ENCODE data around the gene APLF.

Gene APLF

DNA sequence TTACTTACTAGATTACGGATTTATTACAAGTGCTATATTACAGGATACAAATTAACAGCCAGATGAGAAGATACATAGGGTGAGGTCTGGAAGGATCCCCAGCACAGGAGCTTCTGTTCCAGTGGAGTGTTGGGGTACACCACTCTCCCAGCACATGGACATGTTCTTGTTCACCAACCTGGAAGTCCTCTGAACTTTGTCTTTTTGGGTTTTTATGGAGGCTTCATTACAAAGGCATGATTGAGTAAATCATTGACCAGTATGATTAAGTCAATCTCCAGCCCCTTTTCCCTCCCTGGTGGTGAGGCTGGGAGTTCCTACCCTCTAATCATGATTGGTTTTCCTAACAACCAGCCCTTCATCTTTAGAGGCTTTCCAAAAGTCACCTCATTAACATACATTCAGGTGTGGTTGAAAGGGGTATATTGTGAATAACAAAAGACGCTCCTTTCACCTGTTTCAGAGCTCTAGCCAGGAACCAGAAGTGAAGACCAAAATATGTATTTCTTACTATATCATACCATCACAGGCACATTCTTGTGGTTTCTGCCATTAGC, 38.3 kb downstream of the APLF start:
- Histone ChIP-seq H3K4me1 (ENCODE audit: insufficient read depth, poor library complexity, severe bottlenecking) (no peaks in the 10 kb centered on the region), H3K27ac (ENCODE audit: poor library complexity, severe bottlenecking) (no peak overlapping the region), H3K4me3 (ENCODE audit: severe bottlenecking) (no peak overlapping the region), H3K9me3 (ENCODE audit: severe bottlenecking) (no peaks in the 10 kb centered on the region), H3K36me3 (ENCODE audit: low read depth) (no peaks in the 10 kb centered on the region), H3K27me3 (ENCODE audit: insufficient read depth, poor library complexity, severe bottlenecking) (no peaks in the 10 kb centered on the region)
- TF ChIP-seq, protein P1, sequence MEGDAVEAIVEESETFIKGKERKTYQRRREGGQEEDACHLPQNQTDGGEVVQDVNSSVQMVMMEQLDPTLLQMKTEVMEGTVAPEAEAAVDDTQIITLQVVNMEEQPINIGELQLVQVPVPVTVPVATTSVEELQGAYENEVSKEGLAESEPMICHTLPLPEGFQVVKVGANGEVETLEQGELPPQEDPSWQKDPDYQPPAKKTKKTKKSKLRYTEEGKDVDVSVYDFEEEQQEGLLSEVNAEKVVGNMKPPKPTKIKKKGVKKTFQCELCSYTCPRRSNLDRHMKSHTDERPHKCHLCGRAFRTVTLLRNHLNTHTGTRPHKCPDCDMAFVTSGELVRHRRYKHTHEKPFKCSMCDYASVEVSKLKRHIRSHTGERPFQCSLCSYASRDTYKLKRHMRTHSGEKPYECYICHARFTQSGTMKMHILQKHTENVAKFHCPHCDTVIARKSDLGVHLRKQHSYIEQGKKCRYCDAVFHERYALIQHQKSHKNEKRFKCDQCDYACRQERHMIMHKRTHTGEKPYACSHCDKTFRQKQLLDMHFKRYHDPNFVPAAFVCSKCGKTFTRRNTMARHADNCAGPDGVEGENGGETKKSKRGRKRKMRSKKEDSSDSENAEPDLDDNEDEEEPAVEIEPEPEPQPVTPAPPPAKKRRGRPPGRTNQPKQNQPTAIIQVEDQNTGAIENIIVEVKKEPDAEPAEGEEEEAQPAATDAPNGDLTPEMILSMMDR (IDR thresholded peaks at IDR 0.05; ENCODE audit: poor library complexity, severe bottlenecking) = no peak
- no peak for ATAC-seq (ENCODE audit: low read depth)
- no peak for DNase-seq (ENCODE audit: low spot score)

DNA sequence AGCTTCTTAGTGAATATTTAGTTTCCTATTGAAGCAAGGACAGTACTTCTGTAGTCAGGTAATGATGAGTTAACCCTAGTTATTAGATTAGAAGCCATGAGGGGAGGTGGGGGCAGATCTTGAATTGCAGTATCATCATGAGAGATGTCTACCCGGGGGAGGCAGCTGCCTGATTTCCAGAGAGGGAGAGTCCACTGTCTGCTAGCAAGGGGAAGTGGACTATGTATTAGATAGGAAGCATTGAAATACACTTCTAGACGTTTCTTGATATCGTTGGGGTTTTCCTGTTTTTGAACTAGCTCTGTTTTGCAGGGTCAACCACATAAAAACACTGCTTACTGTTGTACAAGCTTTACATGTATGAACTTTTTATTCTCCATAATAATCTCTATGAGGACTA, 38.8 kb downstream of the APLF start:
- H3K27ac ChIP-seq (ENCODE audit: poor library complexity, severe bottlenecking) = no peak overlapping the region
- no peaks in the 10 kb centered on the region for H3K36me3 ChIP-seq (ENCODE audit: low read depth)
- H3K4me1 ChIP-seq (ENCODE audit: insufficient read depth, poor library complexity, severe bottlenecking) = no peaks in the 10 kb centered on the region
- TF ChIP-seq, protein P1 (IDR thresholded peaks at IDR 0.05; ENCODE audit: poor library complexity, severe bottlenecking) = no peak
- H3K4me3 ChIP-seq (ENCODE audit: severe bottlenecking) = no peak overlapping the region
- H3K9me3 ChIP-seq (ENCODE audit: severe bottlenecking) = no peaks in the 10 kb centered on the region
- H3K27me3 ChIP-seq (ENCODE audit: insufficient read depth, poor library complexity, severe bottlenecking) = no peaks in the 10 kb centered on the region
- ATAC-seq (ENCODE audit: low read depth) (no peak), DNase-seq (ENCODE audit: low spot score) (no peak)

DNA sequence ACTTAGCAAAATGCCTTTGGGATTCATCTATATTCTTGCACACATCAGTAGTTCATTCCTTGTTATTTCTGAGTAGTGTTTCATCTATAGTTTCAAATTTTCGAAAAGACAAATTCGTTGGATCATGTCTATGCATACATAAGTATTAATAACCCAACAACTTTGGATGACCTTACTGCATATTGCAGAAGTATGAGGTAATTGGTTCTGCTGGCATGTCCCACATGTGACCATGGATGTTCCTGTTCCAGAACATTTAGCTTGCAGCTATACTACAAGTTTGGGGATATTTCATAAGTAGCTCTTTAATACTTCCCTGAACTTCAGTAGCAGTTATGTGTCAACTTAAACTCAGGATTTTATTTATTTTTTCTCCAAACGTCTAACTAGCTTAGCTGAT, 44.9 kb downstream of the APLF start:
- ATAC-seq (ENCODE audit: low read depth) = no peak
- H3K27ac ChIP-seq (ENCODE audit: poor library complexity, severe bottlenecking) = no peak overlapping the region
- no peaks in the 10 kb centered on the region for H3K36me3 ChIP-seq (ENCODE audit: low read depth)
- TF ChIP-seq, protein P1 (IDR thresholded peaks at IDR 0.05; ENCODE audit: poor library complexity, severe bottlenecking) = no peak
- no peak overlapping the region for H3K4me3 ChIP-seq (ENCODE audit: severe bottlenecking)
- no peaks in the 10 kb centered on the region for H3K9me3 ChIP-seq (ENCODE audit: severe bottlenecking)
- DNase-seq (ENCODE audit: low spot score) = no peak
- H3K27me3 ChIP-seq (ENCODE audit: insufficient read depth, poor library complexity, severe bottlenecking) = no peaks in the 10 kb centered on the region
- H3K4me1 ChIP-seq (ENCODE audit: insufficient read depth, poor library complexity, severe bottlenecking) = no peaks in the 10 kb centered on the region

DNA sequence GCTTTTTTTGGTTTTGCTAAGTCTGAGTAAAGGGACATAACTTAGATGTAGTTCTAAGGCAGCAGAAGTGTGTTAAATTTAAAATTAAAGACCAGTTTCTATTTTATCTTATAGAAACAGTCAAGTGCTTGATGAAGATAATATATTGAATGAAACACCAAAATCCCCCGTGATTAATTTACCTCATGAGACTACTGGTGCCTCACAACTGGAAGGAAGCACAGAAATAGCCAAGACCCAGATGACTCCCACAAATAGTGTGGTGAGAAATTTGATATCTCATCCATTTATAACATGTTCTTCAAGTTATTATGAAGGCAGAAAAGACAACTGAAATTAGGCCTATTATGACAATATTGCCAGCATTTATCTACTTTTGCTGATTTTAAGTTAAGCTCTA, 45.6 kb downstream of the APLF start:
- H3K27ac ChIP-seq (ENCODE audit: poor library complexity, severe bottlenecking) = no peak overlapping the region
- H3K9me3 ChIP-seq (ENCODE audit: severe bottlenecking) = no peaks in the 10 kb centered on the region
- H3K36me3 ChIP-seq (ENCODE audit: low read depth) = no peaks in the 10 kb centered on the region
- H3K4me1 ChIP-seq (ENCODE audit: insufficient read depth, poor library complexity, severe bottlenecking) = no peaks in the 10 kb centered on the region
- DNase-seq (ENCODE audit: low spot score) = no peak
- no peak for ATAC-seq (ENCODE audit: low read depth)
- no peaks in the 10 kb centered on the region for H3K27me3 ChIP-seq (ENCODE audit: insufficient read depth, poor library complexity, severe bottlenecking)
- TF ChIP-seq, protein P1 (IDR thresholded peaks at IDR 0.05; ENCODE audit: poor library complexity, severe bottlenecking) = no peak
- H3K4me3 ChIP-seq (ENCODE audit: severe bottlenecking) = no peak overlapping the region

DNA sequence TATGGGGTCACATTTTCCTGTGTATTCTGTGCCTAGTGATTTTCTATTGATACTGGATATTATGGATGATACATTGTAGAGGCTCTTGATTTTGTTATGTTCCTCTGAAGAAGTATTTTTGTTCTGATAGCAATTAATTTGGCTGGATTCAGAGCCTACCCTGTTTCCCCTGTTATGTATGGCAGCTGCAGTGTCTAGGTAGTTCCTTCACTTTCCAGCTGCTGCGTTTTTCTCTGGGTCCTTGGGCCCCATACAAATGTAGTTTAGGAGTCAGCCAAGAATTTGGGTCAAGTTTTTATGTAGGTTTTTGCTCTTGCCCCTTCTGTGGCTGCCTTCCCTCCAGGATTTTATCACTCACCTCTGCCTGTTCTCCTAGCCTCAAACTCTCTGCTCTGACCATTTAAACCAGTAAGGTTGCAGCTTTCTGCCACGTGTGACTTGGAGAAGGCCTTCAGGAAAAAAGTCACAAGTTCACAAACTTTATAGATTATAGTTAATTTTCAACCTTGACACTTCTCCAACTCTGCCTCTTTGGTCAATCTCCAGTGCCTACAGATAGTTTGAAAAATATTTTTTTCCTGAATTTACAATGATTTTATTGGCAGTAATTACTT, 47.0 kb downstream of the APLF start:
- Histone ChIP-seq H3K9me3 (ENCODE audit: severe bottlenecking) (no peaks in the 10 kb centered on the region), H3K27ac (ENCODE audit: poor library complexity, severe bottlenecking) (no peak overlapping the region), H3K4me3 (ENCODE audit: severe bottlenecking) (no peak overlapping the region), H3K4me1 (ENCODE audit: insufficient read depth, poor library complexity, severe bottlenecking) (no peaks in the 10 kb centered on the region), H3K36me3 (ENCODE audit: low read depth) (no peaks in the 10 kb centered on the region), H3K27me3 (ENCODE audit: insufficient read depth, poor library complexity, severe bottlenecking) (no peaks in the 10 kb centered on the region)
- TF ChIP-seq, protein P1 (IDR thresholded peaks at IDR 0.05; ENCODE audit: poor library complexity, severe bottlenecking) = no peak
- ATAC-seq (ENCODE audit: low read depth) (no peak), DNase-seq (ENCODE audit: low spot score) (no peak)

Measured in RWPE2 (cell line).